Measurements from ENCODE around the gene TRIM58.

Gene TRIM58

DNA sequence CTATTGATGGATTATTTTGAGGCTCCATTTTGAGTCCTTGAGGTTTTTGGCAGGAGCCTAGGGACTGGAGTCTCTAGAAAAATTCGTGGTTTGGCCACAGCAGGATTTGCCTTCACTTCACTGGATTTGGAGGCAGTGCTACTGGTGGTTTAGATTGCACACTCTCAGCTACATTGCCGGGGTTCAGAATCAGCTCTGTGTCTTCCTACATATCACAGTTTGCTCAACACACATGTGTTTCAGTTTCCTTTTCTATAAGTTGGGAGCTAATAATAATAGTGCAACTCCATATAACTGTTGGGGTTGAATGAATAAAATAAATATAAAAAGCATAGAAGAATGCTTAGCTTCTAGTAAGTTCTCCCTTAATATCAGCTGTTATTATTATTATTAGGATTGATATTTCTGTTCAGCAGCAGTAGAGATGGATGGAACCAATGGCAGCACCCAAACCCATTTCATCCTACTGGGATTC, 38.2 kb downstream of the TRIM58 start, which contains the start of gene OR2W3:
Gene OR2W3 (plus strand): TSS at position 425 of the 475 bp plus-strand sequence. CDS start 0 bp downstream, at position 425.
- no peak for DNase-seq

GRCh38 chr1:247895976-247896375, 39.0 kb downstream of the TRIM58 start:
- DNase-seq: no peak

GRCh38 chr1:247904122-247904521, 47.1 kb downstream of the TRIM58 start:
- no peak for DNase-seq

DNA sequence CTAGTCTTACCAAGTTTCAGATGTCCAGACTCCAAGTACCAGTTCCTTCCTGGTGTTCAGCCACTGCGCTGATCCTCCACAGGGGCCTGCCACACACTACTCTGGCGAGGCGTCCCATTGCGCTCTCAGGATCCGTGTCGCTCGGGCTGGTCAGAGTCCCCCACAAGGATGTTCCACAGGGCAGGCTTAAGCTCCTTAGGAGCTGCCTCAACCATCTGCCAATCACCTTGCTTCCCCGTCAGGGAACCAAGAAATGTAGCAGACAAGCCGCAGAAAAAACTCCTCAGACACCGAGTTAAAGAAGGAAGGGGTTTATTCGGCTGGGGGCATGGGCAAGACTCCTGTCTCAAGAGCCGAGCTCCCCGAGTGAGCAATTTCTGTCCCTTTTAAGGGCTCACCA, 48.2 kb downstream of the TRIM58 start:
- no peak for DNase-seq

GRCh38 chr1:247905910-247906503, 49.0 kb downstream of the TRIM58 start:
- no peak for DNase-seq

DNA sequence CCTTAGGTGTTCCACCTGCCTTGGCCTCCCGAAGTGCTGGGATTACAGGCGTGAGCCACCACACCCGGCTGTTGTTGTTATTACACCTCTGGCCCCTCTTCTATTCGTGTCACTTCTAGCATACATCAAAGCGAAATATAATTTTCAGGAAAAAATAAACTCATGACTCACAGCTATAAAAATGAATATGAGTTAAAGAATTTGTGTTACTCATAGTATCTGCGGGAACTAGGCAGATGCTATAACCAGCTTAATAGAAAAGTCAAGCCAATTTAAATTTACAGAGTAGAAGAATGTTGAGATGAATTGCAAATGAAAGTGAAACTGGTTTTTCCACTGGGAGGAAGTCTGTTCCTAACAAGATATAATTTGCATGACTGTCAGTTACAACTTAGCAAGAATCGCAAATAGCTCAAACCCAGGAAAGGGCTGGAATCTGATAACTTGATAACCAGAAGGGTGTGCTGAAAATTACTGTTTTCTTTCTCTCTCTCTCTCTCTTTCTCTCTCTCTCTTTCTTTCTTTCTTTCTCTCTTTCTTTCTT, 49.6 kb downstream of the TRIM58 start:
- no peak for DNase-seq

DNA sequence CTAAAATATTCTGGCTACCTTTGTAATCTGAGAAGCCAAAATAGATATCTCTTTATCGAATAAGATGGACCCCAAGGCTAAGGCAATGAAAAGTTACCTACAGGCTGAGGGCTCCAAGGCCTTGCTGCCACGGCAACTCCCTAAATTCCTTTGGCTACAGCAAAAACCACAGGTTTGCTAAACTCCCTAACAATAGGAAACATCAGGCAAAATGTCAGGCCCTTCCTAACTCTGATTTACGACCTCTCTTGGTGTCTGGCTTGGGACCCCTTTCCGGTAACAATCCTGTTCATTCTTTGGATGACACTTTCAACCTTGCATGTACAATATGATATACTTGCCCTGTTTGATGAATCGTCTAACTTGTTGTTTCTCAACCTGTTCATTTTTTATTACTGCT, 51.8 kb downstream of the TRIM58 start:
- no peak for DNase-seq

DNA sequence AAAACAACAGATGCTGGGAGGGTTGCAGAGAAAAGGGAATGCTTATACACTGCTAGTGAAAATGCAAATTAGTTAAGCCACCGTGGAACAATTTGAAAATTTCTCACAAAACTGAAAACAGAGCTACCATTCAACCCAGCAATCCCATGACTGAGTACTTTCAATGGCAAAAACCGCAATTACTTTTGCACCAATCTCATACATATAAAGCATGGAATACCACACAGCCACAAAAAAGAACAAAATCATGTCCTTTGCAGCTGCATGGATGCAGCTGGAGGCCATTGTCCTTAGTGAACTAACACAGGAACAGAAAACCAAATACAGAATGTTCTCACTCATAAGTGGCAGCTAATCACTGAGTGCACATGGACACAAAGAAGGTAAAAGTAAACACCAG, 56.8 kb downstream of the TRIM58 start:
- no peak for DNase-seq

- no peak for DNase-seq
Observed at GRCh38 chr1:247914941-247915662, 58.1 kb downstream of the TRIM58 start.

GRCh38 chr1:247919952-247920351, 63.0 kb downstream of the TRIM58 start, which contains the start of gene OR2T8:
TSS of gene OR2T8 (plus strand) at chr1:247920252. CDS start at chr1:247921018, 766 bp downstream.
- no peak for DNase-seq

DNA sequence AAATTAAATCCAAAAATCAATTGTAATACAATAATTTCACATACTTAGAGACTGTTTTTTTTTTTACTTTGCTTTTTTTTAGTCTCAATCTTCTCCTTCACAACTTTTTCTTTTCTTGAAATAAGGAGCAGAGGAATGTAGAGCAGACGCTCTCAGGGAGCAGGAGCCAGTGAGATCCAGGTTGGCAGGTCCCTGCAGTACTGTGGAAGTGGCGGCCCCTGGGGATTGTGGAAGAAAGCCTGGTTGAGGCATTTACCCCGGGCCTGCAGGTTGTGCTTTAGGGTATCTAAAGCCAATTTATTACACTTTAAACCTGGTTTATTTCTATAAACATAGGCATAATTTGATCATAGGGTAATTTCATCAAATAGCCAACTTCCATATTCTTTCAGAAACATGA, 67.0 kb downstream of the TRIM58 start:
- no peak for DNase-seq

DNA sequence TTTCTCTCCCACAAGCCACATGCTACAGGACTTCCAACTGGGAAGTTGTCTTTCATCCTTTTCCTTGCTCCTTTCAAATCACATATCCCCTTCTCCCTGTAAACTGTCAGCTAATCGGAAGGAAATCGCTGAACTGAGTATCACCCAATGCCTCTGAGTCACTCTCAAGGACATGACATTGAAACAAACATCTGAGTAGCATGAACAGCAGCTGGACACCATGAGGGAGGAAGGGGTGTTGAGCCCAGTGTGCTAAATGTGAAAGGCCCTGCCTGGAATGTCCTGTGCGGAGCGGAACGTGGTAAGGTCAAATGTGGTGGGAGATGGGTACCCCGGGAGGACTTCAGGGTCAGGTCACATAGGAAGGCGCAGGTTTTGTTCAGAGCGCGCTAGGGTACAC, 67.9 kb downstream of the TRIM58 start, which contains the start of gene OR2AJ1:
Gene OR2AJ1 (plus strand): TSS at position 22 of the 400 bp plus-strand sequence. CDS start 8,880 bp downstream, outside the sequence.
- DNase-seq: no peak

Measured in SIG-M5 (cell line).